Measurements from ENCODE around the gene C1orf159.
"Not testable (repeated sequence)": the region's sequence is repeated elsewhere in the genome, so short reads cannot be mapped to it uniquely, and the experiment has no call there.

The C1orf159 gene

DNA sequence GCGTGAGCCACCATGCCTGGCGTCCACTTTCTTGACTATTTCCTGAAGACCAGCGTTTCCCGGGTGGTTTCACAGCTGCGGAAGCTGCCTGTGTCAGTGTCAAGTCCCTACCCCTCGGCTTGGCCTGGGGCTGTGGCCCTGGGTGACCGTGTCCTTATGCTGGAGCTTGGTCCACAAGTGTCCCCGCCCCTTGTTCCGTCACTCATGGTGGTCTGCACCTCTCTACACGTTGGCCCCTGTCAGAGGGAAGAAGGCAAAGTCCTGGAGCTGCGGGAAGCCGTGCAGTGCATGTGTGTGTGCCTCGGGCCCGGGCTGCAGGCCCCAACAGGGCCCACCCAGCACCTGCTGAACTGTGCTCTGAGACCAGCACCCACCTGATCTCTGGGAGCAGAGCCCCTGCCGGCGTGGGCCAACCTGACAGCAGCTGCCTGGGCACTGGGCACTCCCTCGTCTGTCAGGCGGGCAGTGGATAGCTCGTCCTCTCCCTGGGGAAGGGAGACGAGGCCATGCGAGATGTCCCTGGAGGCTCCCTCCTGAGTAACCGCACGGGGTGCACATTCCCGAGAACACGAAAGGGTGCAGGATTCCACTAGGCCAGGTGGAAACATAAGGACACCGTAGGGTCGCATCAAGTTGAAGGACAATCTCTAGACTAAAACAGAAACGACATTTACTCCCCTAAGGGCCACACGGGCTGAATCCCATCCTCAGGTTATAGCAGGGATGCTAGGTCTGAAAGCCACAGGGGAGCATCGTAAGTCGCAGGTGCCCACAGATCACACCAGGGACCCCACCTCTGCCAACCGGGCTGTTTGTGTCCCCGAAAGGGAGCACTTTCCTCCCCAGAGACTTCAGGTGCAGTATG, 2.4 kb upstream of the C1orf159 start:
- DNase-seq (ENCODE audit: low read depth), result no peak

DNA sequence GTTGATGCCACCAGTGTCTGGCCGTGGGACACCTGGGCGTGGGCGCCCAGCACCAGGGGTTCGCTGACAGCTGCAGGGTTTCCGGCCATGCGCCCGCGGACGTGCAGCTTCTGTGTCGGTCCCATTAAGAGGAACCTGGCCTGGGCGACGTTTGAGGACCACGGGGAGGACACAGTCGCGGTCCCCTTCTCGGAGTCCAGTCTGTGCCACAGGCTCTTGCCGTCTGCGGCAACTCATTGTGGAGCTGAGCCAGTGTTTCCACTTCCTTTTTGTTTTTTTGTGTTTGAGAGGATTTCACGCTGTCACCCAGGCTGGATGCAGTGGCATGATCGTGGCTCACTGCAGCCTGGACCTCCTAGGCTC, 1.6 kb upstream of the C1orf159 start:
- no peak for DNase-seq (ENCODE audit: low read depth)

DNA sequence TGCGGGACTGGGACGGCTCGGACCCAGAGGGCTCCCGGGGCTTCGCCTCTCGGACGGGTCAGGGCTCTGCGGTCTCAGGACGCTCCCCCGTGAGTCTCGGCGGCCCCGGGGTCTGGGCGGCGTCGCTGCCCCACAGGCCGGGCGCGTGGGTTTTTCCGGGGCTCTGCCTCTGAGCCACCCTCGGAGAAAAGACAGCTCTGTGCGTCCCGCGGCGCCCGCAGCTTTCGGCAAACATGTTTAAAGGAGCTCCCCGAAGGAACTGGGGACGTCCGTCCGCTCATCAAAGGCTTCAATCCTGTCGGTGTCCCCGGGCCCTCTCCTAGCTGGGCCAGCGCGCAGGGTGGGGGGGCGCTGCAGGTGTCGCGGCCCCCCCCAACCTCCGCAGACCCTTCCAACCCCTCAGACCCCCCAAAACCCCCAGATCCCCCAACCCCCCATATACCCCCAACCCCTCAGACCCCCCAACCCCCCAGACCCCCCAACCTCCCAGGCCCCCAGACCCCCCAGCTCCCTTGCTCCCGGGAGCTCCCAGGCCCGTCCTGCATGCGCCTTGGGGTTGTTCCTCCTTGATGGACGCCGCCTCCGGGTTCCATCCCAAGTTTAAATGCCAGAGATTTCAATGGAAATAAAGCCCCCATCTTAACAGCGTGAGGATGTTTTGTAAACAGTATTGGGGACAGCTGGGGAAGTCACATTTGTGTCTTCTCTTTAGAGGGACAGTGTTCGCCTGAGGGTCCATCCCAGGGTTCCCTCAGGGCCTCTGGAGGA, 996 bp upstream of the C1orf159 start:
- DNase-seq (ENCODE audit: low read depth), result no peak

DNA sequence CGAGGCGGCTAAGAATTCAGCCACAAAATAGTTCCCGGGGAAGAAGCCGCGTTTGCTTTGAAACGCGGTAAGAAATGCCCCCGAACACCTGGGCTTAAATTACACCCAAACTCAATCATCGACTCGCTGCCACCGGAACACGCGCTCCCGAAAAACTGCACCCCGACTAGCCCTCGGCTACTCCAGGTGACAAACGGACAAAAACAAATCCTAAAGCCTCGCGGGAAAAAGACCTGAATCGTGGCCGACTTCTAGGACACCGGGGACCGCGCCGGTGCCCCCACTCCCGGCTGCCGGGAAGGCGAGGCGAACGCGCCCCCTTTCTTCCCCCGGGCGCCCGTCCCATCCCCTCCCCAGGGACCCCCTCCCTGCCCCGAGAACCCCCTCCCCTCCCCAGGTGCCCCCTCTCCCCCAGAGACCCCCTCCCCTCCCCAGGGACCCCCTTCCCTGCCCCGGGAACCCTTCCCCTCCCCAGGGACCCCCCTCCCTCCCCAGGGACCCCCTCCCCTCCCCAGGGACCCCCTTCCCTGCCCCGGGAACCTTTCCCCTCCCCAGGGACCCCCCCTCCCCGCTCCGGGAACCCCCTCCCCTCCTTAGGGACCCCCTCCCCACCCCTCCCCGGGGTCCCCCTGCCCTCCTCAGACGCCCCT, 628 bp downstream of the C1orf159 start:
- no peak for DNase-seq (ENCODE audit: low read depth)

DNA sequence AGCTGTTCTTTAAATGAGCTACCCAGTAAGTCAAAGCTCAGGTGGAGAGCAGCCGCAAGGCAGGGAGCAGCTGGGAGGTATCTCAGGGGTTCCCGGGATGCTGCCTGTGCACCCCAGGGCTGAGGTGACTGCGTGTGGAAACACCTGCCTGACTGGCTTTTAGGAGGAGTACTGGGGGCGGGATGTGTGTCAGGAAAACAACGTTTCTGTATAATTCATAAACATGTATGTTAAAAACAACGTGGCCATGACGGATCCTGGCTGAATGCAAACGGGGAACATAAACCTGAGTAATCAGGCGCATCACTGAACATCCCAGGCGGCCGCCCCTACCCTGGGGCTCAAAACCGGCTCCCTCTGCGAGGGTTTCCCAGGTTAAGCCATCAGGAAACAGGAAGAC, 1.5 kb downstream of the C1orf159 start:
- DNase-seq (ENCODE audit: low read depth), result no peak

DNA sequence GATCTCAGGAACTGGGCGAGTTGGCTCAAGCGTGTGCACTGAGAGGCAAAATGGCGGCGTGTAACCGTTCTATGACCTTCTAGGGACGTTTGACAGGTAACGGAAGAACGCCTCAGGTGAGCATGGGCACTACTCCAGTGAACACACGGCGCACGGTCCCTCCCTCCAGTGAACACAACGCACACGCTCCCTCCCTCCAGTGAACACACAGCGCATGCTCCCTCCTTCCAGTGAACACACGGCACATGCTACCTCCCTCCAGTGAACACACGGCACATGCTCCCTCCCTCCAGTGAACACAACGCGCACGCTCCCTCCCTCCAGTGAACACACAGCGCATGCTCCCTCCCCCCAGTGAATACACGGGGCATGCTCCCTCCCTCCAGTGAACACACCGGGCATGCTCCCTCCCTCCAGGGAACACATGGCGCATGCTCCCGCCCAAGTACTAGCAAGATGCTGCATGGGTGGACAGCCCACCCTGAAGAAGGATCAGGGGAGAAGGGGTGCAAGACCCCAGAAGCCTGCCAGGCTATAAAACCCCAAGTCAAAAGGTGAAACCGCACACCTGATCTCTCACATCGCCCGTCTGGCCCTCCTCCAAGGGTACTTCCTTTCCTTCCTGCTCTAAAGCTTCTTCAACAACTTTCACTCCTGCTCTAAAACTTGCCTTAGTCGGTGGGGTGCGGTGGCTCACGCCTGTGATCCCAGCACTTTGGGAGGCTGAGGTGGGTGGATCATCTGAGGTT, 3.5 kb downstream of the C1orf159 start:
- no peak for DNase-seq (ENCODE audit: low read depth)

DNA sequence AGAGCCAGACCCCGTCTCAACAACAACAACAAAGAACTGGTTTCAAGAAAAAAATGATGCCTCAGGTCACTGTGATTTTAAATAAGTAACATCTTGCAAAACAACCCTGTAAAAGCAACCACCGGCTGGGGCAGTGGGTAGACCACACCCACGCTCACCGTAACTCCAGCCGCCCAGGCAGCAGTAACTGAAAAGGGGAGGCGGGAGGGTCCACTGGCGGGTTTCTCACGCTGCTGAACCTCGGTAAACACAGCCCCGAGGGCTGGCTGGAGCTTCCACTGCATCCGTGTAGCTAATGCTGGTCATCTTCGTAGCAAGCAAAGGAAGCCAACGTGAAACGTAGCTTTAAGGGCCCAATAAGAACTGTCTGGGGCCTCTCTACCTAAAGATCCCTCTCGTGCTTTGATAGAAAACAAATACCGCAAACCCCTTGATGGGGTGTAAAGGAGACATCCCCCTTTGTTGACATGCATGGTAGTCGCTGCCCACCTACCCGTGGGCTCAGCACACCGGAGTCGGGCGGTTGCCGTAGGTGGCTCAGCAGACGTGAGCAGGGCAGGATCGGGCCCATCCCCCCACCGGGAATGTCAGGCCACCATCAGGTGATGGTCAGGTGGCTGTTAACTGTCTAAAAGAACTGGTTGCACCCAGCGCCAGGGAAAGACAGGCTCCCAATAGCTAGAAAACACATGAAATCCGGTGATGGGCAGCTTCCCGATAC, 4.2 kb downstream of the C1orf159 start:
- no peak for DNase-seq (ENCODE audit: low read depth)

DNA sequence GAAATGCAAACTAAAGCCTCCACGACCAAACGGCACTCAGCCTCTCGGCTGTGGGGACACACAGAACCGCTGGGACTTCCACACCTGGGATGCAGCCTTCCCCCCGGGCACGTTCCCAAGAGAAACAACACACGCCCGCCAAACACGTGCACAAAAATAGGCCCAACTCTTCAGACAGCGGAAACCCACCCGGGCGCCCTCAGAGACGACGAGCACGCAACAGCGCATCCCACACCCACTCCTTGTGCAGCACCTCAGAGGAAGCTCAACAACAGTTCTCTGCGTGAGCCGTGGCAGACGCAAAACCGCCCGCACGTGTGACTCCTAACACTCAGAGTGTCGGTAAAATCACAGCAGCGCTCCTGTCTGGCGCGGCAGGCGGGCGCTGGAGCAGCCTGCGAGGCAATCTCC, 5.3 kb downstream of the C1orf159 start:
- no peak for DNase-seq (ENCODE audit: low read depth)

DNA sequence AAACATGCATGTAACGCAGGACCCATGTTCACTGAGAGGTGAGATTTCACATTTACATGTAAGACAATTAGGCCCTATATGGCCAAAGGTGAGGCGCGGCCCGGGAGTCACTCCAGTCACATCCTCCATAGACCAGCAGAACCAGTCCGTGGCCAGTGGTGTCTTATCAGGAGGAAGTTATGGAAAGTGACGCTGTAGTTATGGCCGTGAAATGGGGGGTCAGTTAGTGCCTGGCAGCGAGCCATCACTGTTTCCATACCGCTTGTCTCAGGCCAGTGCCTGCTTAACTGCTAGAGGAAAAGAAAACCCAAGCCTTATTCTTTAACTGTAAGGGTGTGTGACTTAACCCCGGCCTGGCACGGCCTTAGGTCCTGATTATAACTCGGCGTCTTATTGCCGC, 6.1 kb downstream of the C1orf159 start:
- DNase-seq (ENCODE audit: low read depth), result no peak

DNA sequence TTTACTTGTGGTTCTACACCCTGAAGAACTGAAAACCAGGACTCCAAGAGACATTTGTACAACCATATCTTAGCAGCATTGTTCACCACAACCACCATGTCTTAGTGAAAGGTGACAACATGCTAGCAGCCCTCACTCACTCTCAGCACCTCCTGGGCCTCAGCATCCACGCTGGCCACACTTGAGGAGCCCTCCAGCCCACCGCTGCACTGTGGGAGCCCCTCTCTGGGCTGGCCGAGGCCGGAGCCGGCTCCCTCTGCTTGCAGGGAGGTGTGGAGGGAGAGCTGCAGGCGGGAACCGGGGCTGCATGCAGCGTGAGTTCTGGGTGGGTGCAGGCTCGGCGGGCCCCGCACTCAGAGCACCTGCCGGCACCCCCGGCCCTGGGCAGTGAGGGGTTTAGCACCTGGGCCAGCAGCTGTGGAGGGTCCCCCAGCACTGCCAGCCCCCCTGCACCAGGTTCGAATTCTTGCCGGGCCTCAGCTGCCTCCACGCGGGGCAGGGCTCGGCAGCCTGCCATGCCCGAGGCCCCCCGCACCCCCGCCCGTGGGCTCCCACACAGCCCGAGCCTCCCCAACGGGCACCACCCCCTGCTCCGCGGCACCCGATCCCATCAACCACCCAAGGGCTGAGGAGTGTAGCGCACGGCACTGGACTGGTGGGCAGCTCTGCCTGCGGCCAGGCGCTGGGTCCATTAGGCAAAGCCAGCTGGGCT, 9.2 kb downstream of the C1orf159 start:
- no peak for DNase-seq (ENCODE audit: low read depth)

DNA sequence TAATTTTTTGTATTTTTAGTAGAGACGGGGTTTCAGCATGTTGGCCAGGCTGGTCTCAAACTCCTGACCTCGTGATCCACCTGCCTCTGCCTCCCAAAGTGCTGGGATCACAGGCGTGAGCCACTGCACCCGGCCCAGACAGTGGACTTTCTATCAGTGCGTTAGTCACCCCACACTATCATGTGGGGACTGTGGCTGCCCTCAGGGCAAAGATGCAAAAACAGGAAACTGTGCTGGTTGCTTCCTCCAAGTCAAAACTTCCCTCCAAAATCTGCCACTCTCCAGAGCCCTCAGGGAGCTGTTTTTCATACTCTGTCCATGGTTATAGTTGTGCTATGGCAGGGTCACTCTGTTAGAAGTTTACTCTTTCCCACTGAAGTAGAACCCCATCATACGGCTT, 11.7 kb downstream of the C1orf159 start:
- DNase-seq (ENCODE audit: low read depth), result not testable (repeated sequence)

DNA sequence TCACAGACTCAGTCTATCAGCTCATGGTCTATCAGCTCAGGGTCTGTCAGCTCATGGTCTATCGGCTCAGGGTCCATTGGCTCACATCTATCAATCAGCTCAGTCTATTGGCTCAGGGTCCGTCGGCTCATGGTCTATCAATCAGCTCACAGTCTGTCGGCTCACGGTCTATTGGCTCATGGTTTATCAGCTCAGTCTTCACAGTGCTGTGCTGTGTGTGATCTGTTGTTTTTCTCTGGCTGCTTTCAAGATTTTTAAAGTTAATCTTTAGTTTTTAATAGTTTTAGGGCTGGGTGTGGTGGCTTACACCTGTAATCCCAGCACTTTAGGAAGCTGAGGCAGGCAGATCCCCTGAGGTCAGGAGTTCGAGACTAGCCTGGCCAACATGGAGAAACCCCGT, 14.4 kb downstream of the C1orf159 start:
- no peak for DNase-seq (ENCODE audit: low read depth)

DNA sequence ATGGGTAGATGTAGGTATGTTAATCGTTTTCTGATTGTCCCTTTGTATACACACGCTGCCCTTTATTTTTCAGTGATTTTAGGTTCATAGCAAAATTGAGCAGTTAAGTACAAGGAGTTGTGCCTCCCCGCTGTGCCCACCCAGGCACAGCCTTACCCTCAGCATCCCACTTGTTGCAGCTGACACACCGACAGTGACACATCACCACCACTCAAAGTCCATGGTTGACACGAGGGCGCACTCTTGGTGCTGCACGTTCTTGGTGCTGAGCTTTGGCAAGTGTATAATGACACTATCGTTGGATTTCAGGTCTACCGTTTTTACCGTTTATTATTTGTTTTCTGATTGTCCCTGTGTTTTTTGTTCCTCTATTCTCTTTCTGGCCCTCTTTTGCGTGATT, 15.6 kb downstream of the C1orf159 start:
- no peak for DNase-seq (ENCODE audit: low read depth)

DNA sequence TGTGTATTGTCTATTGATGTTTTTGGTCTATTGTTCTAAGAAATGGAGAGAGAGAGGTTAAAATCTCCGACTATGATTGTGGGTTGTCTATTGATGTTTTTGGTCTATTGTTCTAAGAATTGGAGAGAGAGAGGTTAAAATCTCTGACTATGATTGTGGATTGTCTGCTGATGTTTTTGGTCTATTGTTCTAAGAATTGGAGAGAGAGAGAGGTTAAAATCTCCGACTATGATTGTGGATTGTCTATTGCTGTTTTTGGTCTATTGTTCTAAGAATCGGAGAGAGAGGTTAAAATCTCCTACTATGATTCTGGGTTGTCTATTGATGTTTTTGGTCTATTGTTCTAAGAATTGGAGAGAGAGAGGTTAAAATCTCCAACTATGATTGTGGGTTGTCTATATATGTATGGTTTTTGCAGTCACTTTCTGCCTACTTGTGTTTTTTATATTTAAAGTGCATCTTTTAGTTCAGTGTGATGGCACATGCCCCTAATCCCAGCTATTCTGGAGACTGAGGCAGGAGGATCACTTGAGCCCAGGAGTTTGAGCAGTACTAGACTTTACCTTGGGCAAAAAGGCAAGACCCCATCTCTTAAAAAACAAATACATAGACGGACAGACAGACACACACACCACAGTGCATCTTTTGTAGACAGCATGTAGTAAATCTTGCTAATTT, 16.2 kb downstream of the C1orf159 start:
- no peak for DNase-seq (ENCODE audit: low read depth)

DNA sequence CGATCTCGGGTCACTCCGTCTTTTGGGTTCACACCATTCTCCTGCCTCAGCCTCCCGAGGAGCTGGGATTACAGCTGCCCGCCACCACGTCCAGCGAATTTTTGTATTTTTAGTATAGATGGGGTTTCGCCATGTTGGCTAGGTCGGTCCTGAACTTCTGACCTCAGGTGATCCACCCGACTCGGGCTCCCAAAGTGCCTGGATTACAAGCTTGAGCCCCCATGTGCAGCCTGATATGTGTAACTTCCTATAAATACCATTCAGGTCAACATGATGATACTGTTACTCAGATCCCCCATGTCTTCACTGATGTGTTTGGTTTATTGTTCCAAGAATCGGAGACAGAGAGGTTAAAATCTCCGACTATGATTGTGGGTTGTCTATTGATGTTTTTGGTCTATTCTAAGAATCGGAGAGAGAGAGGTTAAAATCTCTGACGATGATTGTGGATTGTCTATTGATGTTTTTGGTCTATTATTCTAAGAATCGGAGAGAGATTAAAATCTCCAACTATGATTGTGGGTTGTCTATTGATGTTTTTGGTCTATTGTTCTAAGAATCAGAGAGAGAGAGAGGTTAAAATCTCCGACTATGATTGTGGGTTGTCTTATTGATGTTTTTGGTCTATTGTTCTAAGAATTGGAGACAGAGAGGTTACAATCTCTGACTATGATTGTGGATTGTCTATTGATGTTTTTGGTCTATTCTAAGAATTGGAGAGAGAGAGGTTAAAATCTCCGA, 17.0 kb downstream of the C1orf159 start:
- DNase-seq (ENCODE audit: low read depth), result no peak

DNA sequence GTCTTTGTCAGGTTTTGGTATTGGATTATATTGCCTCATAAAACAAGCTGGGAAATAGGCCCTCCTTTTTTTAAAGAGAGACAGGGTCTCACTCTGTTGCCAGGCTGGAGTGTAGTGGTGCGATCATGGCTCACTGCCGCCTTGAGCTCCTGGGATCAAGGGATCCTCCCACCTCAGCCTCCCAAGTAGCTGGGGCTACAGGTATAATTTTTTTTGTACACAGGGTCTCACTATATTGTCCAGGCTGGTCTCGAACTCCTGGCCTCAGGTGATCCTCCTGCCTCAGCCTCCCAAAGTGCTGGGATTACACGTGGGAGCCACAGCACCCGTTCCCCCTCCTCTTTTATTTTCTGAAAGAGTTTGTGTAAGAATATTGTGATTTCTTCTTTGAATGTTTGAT, 19.8 kb downstream of the C1orf159 start:
- not testable (repeated sequence) for DNase-seq (ENCODE audit: low read depth)

DNA sequence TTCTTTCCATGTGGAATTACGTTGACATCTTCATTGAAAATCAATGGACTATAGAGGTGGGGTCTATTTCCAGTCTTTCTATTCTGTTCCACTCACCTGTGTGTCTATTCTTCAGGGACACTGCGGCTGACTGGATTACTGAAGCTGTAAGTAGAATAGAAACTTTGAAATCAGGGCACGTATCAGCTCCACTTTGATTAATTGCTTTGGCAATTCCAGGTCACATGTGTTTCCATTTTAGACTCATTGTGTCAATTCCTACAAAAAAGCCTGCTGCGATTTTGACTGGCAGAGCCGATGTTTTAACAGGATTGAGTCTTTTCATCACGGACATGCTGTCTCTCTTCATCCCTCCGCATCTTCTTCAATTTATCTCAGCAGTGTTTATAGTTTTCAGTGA, 20.9 kb downstream of the C1orf159 start:
- DNase-seq (ENCODE audit: low read depth), result no peak

DNA sequence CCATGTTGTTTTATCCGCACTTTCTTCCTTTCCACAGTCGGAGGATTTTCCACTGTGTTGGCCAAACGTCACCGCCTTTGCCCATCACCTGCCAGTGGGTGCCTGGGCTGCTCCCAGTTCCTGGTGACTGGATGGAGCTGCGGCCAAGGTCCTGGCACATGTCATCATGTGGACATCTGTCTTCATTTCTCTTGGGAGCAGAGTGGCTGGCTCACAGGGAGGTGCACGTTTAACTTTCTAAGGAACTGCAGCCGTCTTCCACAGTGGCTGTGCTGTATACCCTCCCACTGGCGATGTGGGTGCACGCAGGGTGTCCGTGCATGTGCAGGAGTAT, 22.3 kb downstream of the C1orf159 start:
- no peak for DNase-seq (ENCODE audit: low read depth)

DNA sequence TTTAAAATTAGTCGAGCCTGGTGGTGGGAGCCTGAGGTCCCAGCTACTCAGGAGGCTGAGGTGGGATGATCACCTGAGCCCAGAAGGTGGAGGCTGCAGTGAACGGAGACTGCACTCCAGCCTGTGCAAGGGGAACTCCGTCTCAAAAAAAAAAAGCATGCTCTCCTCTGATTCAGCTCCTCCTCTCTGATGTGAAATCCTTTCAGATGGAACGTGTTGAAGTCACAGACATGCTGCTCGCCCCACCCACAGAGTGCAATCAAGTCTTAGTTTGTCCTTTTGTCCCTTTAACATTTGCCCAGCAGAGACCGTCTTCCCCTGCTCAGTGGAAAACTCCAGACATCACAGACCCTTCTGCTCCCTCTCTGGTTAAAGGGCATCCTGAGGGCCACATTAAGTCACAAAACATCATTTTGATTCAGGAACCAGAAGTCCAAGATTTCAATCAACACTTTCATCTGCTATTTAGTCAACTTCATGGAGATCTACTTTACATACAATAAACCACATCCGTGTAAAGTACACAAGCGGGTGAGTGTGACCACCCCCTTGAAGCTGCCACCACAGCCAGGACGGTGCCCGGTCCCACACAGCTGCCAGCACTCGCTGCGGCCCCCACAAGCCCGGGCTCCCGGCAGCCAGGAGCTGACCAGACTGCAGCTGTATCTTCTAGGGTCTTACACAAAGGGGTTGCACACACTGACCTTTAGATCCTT, 22.8 kb downstream of the C1orf159 start:
- no peak for DNase-seq (ENCODE audit: low read depth)

Measured in fibroblast of the conjunctiva (primary cell).